Mucosa of descending colon (tissue), 3 donors: ENCODE measurements around the gene EYA2. TPM values are rescaled to one million over a fixed set of nuclear protein-coding genes. Genes with fewer than 3 reads are reported as not detected.

Source experiments
- ATAC-seq: fragments of 200-7000 bp; cut with Tn5 transposase; one replicate; pipeline ENCODE4 v1.9.1; 2020; ENCODE audit warnings: mild to moderate bottlenecking, moderate library complexity
- DNase-seq, 3 donors: peaks; one replicate each; pipeline ENCODE4 v3.0.0-alpha.2; 2020
- H3K36me3 ChIP-seq: fragments of 200-600 bp; one replicate; pipeline ENCODE4 v1.8.0; 2021; ENCODE audit warnings: low read depth, mild to moderate bottlenecking
- H3K4me1 ChIP-seq: fragments of 200-600 bp; one replicate; pipeline ENCODE4 v1.8.0; 2021; ENCODE audit warnings: low read depth, mild to moderate bottlenecking
- H3K4me3 ChIP-seq: fragments of 200-600 bp; one replicate; pipeline ENCODE4 v1.8.0; 2021; ENCODE audit warnings: mild to moderate bottlenecking
- H3K9me3 ChIP-seq: fragments of 200-600 bp; one replicate; pipeline ENCODE4 v1.8.0; 2021; ENCODE audit warnings: mild to moderate bottlenecking
- CTCF ChIP-seq: fragments of 200-600 bp; IDR thresholded peaks from one replicate; pipeline ENCODE4 v1.8.0; 2022; ENCODE audit warnings: antibody characterized with exemption, mild to moderate bottlenecking
- intact Hi-C, 2 donors: fragments of 100-400 bp; cut with DNase I in 1 of 2; cut with micrococcal nuclease in 1 of 2; formaldehyde crosslinking; loops; one replicate each; pipeline versions ENCODE4 v1.11.0 to v1.11.1; 2022; cut with DNase I, micrococcal nuclease
- total RNA-seq, 3 donors: library from RNA; stranded (reverse); fragmentation: NEBNext Ultra II Directional in 2 of 3; extraction: Animal tissue kit (Norgen Biotek cat#: 25700) in 2 of 3; gene quantifications; one replicate each; pipeline versions ENCODE4 v1.2.1 to v1.2.4, GENCODE V29; 2021 to 2023
- donor health status: DM: no; HTN: no; CAD: no; lungs with moderate emphysema.
- donor health status: DM: no; HTN: no; CAD: no.
- donor health status: DM: no; HTN: yes; CAD: no.

The EYA2 gene
- total RNA-seq, 3 donors from 2014 or later = 14.3 to 22.3 (median 19.5) TPM

DNA sequence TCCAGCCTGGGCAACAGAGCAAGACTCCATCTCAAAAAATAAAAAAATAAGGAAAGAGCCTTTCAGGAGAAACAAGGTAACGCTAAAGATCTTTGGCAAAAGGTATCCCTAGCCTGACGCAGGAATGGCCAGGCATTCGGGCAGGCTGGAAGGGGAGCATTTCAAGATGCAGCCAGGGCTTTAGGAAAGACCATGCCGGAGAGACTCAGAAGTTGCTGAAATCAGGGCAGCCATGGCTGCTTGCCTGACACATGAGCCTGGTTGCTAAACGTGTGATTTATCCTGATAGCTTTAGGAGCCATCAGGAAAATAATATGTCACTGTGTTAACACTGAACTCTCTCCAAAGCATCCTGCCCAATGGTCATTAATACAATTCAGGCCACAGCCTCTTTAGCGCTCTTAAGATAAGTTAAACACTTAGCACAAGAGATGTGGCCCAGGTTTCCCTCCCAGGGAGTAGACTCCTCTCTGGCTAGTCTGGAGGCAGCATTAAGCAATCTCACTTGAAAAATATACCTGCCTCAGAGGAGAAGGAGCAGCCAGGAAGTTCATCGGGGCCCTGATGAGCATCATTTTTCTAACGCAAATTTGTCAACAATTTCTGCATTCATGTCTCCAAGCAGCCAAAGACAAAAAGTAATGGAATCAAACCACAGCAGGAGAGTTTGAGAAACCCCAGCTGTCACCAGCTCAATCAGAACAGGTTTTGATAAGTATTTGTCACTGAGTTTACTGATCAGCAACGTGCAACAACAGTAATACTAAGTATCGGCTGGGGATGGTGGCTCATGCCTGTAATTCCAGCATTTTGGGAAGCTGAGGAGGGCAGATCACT is 261.9 kb downstream of the EYA2 start:
- DNase-seq (no peak), ATAC-seq (no peak)
- Histone ChIP-seq H3K4me3 (no peak overlapping the region), H3K9me3 (no peaks in the 10 kb centered on the region), H3K36me3 (no peaks in the 10 kb centered on the region), H3K4me1 (no peaks in the 10 kb centered on the region)
- intact Hi-C loops = no loop called here
- TF ChIP-seq CTCF = no peak

GRCh38 chr20:47159166-47159565 is 264.5 kb downstream of the EYA2 start:
- Histone ChIP-seq H3K36me3 (no peaks in the 10 kb centered on the region), H3K4me3 (no peak overlapping the region), H3K9me3 (no peaks in the 10 kb centered on the region), H3K4me1 (no peaks in the 10 kb centered on the region)
- no peak for TF ChIP-seq CTCF
- intact Hi-C loops = no loop called here
- ATAC-seq = no peak
- DNase-seq = no peak

DNA sequence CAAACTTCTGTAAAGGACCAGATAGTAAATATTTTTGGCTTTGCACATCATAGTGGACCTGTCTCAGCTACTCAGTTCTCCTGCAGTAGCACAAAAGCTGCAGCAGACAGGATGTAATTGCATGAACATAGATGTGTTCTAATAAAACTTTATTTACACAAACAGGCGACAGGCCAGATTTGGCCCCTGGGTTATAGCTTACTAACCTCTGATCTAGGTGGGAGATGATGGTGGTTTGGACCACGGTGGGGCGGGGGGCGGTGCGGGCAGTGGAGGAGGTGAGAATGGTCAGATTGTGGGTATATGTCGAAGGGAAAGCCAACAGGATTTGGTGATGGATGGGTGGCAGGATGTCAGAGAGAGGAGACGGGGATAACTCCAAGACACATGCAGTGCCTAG is 265.6 kb downstream of the EYA2 start:
- DNase-seq (no peak), ATAC-seq (no peak)
- intact Hi-C loops = no loop called here
- H3K4me3 ChIP-seq = no peak overlapping the region
- no peaks in the 10 kb centered on the region for H3K9me3 ChIP-seq
- H3K36me3 ChIP-seq = no peaks in the 10 kb centered on the region
- H3K4me1 ChIP-seq = no peaks in the 10 kb centered on the region
- TF ChIP-seq CTCF = no peak

GRCh38 chr20:47160992-47161391 is 266.3 kb downstream of the EYA2 start:
- no peak for TF ChIP-seq CTCF
- ATAC-seq (no peak), DNase-seq (no peak)
- Histone ChIP-seq H3K36me3 (no peaks in the 10 kb centered on the region), H3K4me1 (no peaks in the 10 kb centered on the region), H3K4me3 (no peak overlapping the region), H3K9me3 (no peaks in the 10 kb centered on the region)
- intact Hi-C loops = no loop called here

DNA sequence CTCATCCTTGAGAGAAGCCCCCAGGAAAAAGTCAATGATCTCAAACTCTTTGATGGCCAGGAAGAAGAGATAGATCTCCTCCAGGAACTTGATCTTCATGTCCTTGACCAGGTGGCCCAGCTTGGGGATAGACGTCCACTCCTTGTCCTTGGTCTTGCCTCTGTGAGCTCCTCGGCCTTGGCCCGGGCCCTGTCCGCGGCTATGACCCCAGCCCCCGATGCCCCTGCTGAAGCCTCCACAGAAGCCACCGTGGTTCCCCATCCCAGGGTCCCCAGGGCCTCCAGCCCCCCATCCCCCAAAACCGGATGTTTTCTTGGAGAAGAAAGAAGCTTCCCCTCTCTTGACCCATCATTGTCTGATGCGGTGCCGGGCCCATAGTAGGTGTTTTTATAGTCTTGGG is 266.8 kb downstream of the EYA2 start:
- DNase-seq (no peak), ATAC-seq (no peak)
- Histone ChIP-seq H3K9me3 (no peaks in the 10 kb centered on the region), H3K36me3 (no peaks in the 10 kb centered on the region), H3K4me3 (no peak overlapping the region), H3K4me1 (no peaks in the 10 kb centered on the region)
- no peak for TF ChIP-seq CTCF
- intact Hi-C loops = no loop called here
